ENCODE data around the gene MPPED1.

GRCh38 chr22:43377548-43377895, 34.3 kb upstream of the MPPED1 start:
- TF ChIP-seq EZH2 (conservative IDR thresholded peaks at IDR 0.05; ENCODE audit: low read depth, low read length) (no peak), MAX (IDR thresholded peaks at IDR 0.05) (no peak), ZNF839 (CRISPR knock-in tag; IDR thresholded peaks at IDR 0.05; ENCODE audit: borderline replicate concordance) (no peak), TAF1 (CRISPR knock-in tag; IDR thresholded peaks at IDR 0.05) (no peak), ATF7 (IDR thresholded peaks at IDR 0.05) (no peak), ATF7 (CRISPR knock-in tag; IDR thresholded peaks at IDR 0.05) (no peak), CHD2 (IDR thresholded peaks at IDR 0.05; ENCODE audit: low read depth, low read length) (no peak)
